ENCODE measurements around the gene C15orf62. TPM values are rescaled to one million over a fixed set of nuclear protein-coding genes. Genes with fewer than 3 reads are reported as not detected.

C15orf62 gene
- total and polyA plus RNA-seq, 11 donors, result 0.06 to 1.1 (median 0.18) TPM; not detected in 3

DNA sequence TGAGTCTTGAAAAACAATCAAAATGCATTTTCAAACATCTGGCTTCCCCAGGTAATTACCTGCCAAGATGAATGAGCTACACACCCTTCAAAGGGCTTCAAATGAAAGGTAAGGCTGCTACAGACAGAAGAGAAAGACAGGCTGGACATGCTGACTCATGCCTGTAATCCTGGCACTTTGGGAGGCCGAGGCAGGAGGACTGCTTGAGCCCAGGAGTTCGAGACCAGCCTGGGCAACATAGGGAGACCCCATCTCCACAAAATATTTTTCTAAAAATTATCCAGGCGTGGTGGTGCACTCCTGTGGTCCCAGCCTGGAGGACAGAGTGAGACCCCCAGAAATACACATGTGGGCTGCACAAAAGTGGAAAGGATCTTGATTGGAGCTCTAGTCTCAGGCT is 22.6 kb downstream of the C15orf62 start:
- DNase-seq (no peak), ATAC-seq (no peak)
- H3K27me3 ChIP-seq, result no peaks in the 10 kb centered on the region
- H3K27ac ChIP-seq, result no peak overlapping the region
- peaks cover 0 to 25% (median 15%) of the 10 kb centered on the region in 9 donors for H3K36me3 ChIP-seq
- no peak overlapping the region for H3K4me3 ChIP-seq
- TF ChIP-seq POLR2A (IDR thresholded peaks at IDR 0.05), result no peak
- peaks cover 0 to 57% (median 12%) of the 10 kb centered on the region in 12 donors for H3K4me1 ChIP-seq
- 83 to 100% (median 97%) methylated on average over 3 of the region's 3 CpGs for WGBS, 4 donors
- intact Hi-C loops (cut with DNase I), result no loop called here
- H3K9me3 ChIP-seq, result no peaks in the 10 kb centered on the region

DNA sequence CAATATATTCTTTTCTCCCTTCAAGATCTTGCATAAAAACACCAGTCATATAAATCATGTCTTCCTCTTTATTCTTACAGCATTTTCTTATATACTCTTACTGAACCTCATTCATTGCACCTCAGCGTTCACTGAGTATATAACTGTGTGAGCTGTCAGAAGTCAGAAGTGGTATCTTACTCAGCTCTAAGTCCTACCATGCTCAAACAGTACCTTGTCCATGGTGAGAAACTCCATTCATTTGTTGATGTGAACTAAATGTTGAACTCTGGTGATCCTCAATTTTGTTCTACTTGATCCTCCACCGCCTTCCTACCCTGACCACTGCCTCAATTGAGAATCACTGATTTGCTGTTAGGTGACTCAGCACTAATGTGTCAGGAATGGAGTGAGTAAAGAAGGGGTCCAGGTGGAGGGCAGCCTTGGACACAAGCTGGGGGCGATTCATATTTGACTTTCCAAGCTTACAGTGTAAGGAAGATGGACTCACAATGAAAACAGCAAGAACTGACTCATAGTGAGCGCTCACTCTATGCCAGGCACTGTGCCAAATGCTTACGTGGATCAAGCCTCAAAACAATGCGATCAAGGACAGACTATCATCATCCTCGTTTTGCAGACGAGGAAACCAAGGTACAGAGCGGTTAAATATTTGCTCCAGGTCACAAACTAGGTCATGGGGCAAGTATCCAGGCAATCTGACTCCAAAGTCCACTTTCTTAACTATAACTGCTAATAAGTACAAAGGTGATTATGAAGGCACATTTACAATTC is 23.6 kb downstream of the C15orf62 start:
- Histone ChIP-seq H3K36me3 (peaks cover 0 to 28% (median 16%) of the 10 kb centered on the region in 9 donors), H3K4me1 (peaks cover 0 to 49% (median 7%) of the 10 kb centered on the region in 12 donors), H3K4me3 (no peak overlapping the region), H3K27ac (no peak overlapping the region), H3K27me3 (no peaks in the 10 kb centered on the region), H3K9me3 (no peaks in the 10 kb centered on the region)
- intact Hi-C loops (cut with DNase I), result no loop called here
- peak in 3 of 4 donors; percentile 50 to 62 (median 59) for ATAC-seq
- no peak for TF ChIP-seq POLR2A (IDR thresholded peaks at IDR 0.05)
- TF ChIP-seq, protein P1, sequence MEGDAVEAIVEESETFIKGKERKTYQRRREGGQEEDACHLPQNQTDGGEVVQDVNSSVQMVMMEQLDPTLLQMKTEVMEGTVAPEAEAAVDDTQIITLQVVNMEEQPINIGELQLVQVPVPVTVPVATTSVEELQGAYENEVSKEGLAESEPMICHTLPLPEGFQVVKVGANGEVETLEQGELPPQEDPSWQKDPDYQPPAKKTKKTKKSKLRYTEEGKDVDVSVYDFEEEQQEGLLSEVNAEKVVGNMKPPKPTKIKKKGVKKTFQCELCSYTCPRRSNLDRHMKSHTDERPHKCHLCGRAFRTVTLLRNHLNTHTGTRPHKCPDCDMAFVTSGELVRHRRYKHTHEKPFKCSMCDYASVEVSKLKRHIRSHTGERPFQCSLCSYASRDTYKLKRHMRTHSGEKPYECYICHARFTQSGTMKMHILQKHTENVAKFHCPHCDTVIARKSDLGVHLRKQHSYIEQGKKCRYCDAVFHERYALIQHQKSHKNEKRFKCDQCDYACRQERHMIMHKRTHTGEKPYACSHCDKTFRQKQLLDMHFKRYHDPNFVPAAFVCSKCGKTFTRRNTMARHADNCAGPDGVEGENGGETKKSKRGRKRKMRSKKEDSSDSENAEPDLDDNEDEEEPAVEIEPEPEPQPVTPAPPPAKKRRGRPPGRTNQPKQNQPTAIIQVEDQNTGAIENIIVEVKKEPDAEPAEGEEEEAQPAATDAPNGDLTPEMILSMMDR (IDR thresholded peaks at IDR 0.05), result no peak
- DNase-seq, result peak in 1 of 5 donors; percentile 48
- 62 to 69% (median 65%) methylated on average over 9 of the region's 9 CpGs for WGBS, 4 donors

DNA sequence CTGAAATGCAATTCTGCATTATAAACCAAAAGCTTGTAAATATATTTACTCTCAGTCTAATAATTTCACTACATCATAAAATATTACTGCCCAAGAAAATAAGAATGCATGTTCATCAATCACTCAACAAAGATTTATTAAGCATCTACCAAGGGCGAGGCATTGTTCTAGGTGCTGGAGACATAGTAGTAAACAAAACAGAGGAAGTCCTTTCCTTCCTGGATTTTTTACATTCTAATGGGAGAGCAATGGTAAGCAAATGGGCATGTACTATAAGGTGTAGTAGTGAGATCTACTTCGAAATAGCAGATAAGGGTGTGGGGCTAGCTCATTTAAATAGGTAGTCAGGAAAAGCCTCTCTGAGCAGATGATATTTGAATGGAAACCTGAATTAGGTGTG is 26.3 kb downstream of the C15orf62 start:
- H3K36me3 ChIP-seq, result peaks cover 0 to 32% (median 16%) of the 10 kb centered on the region in 9 donors
- H3K9me3 ChIP-seq, result no peaks in the 10 kb centered on the region
- no peak for ATAC-seq
- peaks cover 0 to 40% (median 7%) of the 10 kb centered on the region in 12 donors for H3K4me1 ChIP-seq
- no peak overlapping the region for H3K4me3 ChIP-seq
- TF ChIP-seq POLR2A (IDR thresholded peaks at IDR 0.05), result no peak
- TF ChIP-seq, protein P1 (IDR thresholded peaks at IDR 0.05), result no peak
- intact Hi-C loops (cut with DNase I), result no loop called here
- 59 to 74% (median 64%) methylated on average over 2 of the region's 2 CpGs for WGBS, 4 donors
- no peak for DNase-seq
- H3K27ac ChIP-seq, result no peak overlapping the region
- no peaks in the 10 kb centered on the region for H3K27me3 ChIP-seq

DNA sequence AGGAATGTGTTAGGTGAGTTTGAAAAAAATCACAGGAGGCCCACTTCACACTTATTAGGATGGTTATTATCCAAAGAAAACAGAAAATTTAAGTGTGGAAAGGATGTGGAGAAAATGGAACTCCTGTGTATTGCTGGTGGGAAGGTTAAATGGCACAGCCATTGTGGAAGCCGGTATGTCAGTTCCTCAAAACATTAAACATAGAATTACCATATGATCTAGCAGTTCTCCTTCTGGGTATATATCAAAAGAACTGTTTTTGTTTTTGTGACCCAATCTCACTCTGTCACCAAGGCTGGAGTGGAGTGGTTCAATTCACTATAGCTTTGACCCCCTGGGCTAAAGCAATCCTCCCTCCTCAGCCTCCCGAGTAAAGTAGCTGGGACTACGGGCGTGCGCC is 26.7 kb downstream of the C15orf62 start:
- Histone ChIP-seq H3K4me3 (no peak overlapping the region), H3K27me3 (no peaks in the 10 kb centered on the region), H3K4me1 (peaks cover 0 to 40% (median 7%) of the 10 kb centered on the region in 12 donors), H3K27ac (no peak overlapping the region), H3K9me3 (no peaks in the 10 kb centered on the region), H3K36me3 (peaks cover 0 to 28% (median 11%) of the 10 kb centered on the region in 9 donors)
- no peak for DNase-seq
- 93 to 95% (median 94%) methylated on average over 5 of the region's 5 CpGs for WGBS, 4 donors
- no peak for ATAC-seq
- TF ChIP-seq, protein P1 (IDR thresholded peaks at IDR 0.05), result no peak
- no peak for TF ChIP-seq POLR2A (IDR thresholded peaks at IDR 0.05)
- intact Hi-C loops (cut with DNase I), result no loop called here

Measured in heart left ventricle (tissue), 16 donors.